ENCODE results near the gene PCBP3.

PCBP3 gene

DNA sequence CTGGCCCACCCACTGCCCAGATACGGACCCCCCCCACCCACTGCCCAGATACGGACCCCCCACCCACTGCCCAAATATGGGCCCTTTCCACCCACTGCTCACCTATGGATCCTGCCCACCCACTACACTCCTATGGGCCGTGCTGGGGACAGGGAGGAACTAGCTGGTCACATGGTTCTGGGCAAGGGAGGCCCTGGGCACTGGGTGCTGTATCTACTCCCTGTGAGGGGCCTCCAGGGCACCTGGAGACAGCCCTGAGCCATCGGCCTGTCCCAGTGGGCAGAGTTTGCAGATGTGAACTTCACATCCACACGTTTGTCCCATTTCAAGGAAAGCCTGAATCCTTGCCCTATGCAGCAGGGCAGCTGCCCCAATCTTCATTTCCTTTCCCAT, 266.6 kb downstream of the PCBP3 start:
- H3K4me3 ChIP-seq (ENCODE audit: low read depth, low read length) = no peak overlapping the region
- TF ChIP-seq, protein P1, sequence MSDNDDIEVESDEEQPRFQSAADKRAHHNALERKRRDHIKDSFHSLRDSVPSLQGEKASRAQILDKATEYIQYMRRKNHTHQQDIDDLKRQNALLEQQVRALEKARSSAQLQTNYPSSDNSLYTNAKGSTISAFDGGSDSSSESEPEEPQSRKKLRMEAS (IDR thresholded peaks at IDR 0.05; ENCODE audit: low read depth, low read length) = no peak
- TF ChIP-seq MYC (IDR thresholded peaks at IDR 0.05; ENCODE audit: low read depth, low read length) = no peak
- no peak for DNase-seq (ENCODE audit: low read depth)

DNA sequence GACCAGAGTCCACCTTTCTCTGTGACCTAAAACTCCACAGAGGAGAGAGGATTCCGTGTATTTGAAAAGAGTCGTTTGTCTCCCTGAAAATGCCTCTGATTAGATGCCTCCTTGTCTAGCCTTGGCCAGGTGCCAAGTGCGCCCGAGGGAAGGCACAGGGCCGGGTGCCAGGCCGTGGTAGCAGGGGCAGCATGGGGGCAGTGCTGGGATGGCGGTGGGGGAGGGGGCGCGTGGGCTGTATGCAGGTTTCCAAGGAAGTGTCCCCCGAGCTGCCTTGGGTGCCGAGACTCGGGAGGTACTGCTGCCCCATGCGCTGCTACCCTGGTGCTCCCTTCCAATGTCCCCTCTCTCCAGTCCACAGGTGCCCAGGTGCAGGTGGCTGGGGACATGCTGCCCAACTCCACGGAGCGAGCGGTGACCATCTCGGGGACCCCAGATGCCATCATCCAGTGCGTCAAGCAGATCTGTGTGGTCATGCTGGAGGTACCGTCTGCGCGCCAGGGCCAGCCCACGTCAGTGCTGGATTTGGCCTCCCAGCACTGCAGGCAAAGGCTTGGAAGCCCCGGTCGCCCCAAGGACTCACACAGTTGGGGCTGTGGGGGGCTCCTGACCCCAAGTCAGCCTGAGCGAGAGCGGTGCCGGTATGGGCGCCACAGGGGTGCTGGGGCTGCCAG, 267.2 kb downstream of the PCBP3 start:
- TF ChIP-seq POLR2A (IDR thresholded peaks at IDR 0.05; ENCODE audit: extremely low read depth, insufficient read length) = no peak
- TF ChIP-seq MYC (IDR thresholded peaks at IDR 0.05; ENCODE audit: low read depth, low read length) = no peak
- TF ChIP-seq, protein P2, sequence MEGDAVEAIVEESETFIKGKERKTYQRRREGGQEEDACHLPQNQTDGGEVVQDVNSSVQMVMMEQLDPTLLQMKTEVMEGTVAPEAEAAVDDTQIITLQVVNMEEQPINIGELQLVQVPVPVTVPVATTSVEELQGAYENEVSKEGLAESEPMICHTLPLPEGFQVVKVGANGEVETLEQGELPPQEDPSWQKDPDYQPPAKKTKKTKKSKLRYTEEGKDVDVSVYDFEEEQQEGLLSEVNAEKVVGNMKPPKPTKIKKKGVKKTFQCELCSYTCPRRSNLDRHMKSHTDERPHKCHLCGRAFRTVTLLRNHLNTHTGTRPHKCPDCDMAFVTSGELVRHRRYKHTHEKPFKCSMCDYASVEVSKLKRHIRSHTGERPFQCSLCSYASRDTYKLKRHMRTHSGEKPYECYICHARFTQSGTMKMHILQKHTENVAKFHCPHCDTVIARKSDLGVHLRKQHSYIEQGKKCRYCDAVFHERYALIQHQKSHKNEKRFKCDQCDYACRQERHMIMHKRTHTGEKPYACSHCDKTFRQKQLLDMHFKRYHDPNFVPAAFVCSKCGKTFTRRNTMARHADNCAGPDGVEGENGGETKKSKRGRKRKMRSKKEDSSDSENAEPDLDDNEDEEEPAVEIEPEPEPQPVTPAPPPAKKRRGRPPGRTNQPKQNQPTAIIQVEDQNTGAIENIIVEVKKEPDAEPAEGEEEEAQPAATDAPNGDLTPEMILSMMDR (IDR thresholded peaks at IDR 0.05; ENCODE audit: low read depth, low read length) = no peak
- TF ChIP-seq, protein P1 (IDR thresholded peaks at IDR 0.05; ENCODE audit: low read depth, low read length) = no peak
- DNase-seq (ENCODE audit: low read depth) = no peak
- H3K4me3 ChIP-seq (ENCODE audit: low read depth, low read length) = no peak overlapping the region

DNA sequence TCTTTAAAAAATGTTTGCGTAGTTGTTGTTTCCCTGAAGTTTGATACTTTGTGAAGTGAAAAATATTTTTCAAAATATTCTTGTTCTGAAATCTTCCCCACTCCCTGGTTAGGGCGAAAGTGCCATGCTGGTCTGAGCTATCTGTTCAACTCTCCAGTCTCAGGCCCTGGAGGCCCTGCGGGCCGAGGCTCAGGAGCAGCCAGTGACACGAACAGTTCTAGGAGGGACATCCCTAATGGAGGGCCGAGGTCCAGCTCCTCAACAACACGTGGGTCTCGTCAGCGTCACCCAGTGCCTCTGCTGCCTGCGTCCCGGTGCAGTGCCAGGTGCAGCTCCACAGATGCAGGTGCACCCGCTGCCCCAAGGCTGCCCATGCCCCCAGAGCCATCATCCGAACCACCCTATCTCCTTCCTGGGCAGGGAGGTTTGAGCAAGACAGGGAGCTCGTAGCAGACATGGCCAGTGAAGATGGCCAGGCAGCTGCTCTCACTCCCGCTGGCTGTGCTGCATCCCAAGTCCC, 268.3 kb downstream of the PCBP3 start:
- DNase-seq (ENCODE audit: low read depth) = no peak
- TF ChIP-seq, protein P1 (IDR thresholded peaks at IDR 0.05; ENCODE audit: low read depth, low read length) = no peak
- TF ChIP-seq POLR2A (IDR thresholded peaks at IDR 0.05; ENCODE audit: extremely low read depth, insufficient read length) = no peak
- TF ChIP-seq, protein P2 (IDR thresholded peaks at IDR 0.05; ENCODE audit: low read depth, low read length) = no peak
- TF ChIP-seq MYC (IDR thresholded peaks at IDR 0.05; ENCODE audit: low read depth, low read length) = no peak
- H3K4me3 ChIP-seq (ENCODE audit: low read depth, low read length) = no peak overlapping the region

DNA sequence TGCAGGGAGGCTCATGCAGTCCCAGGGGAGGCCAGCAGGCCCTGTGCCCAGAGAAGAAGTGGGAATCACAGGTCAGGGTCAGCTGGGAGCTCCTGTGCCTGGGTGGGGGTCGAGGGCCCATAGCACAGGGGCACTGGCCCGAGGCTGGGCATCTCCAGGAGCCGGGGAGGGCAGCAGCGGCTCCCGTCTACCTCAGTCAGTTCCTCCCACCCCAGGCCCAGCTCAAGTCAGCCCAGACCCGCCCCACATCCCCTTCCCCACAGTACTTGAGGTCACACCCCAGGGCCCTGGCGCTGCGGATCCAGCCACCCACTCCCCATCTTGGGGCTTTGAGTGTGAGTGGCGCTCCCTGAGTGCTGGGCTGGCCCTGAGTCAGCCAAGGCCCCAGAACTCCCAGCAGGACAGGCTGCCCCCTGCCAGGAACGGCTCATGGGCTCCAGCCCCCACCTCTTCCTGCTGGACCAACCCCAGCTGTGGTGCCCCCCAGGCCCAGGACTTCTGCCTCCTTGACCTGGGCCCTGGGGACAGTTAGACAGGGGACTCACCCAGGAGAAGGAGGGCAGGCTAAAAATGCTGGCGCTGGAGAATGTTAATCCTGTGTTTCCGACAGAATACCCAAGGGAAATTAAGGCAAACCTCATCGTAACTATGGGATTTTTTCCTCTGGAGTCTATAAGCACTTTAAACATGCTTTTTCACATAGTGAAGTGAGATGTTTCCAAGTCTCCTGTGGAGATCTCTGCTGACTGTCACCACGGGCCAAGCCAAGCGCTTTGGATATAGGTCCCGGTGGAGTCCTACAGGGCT, 269.3 kb downstream of the PCBP3 start:
- TF ChIP-seq POLR2A (IDR thresholded peaks at IDR 0.05; ENCODE audit: extremely low read depth, insufficient read length) = no peak
- TF ChIP-seq, protein P2 (IDR thresholded peaks at IDR 0.05; ENCODE audit: low read depth, low read length) = no peak
- TF ChIP-seq, protein P1 (IDR thresholded peaks at IDR 0.05; ENCODE audit: low read depth, low read length) = no peak
- no peak for TF ChIP-seq MYC (IDR thresholded peaks at IDR 0.05; ENCODE audit: low read depth, low read length)
- no peak overlapping the region for H3K4me3 ChIP-seq (ENCODE audit: low read depth, low read length)
- DNase-seq (ENCODE audit: low read depth) = no peak

DNA sequence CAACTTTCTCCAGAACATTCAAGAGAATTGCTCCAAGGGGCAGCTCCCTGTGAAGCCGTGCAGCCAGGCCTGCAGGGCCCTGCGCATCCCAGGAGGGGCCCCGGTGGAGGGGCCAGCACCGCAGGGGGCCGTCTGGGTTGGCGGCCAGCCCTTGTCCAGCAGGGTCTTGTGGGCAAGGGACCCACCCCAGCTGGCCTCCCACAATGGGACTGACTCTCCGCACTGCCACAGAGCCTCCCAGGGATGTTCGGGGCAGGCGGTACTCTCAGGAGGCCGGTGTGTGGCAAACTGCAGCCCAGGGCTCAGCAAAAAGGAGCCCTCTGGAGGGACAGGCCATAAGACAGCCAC, 269.9 kb downstream of the PCBP3 start:
- no peak for DNase-seq (ENCODE audit: low read depth)
- H3K4me3 ChIP-seq (ENCODE audit: low read depth, low read length) = no peak overlapping the region
- TF ChIP-seq, protein P2 (IDR thresholded peaks at IDR 0.05; ENCODE audit: low read depth, low read length) = no peak
- no peak for TF ChIP-seq POLR2A (IDR thresholded peaks at IDR 0.05; ENCODE audit: extremely low read depth, insufficient read length)
- no peak for TF ChIP-seq MYC (IDR thresholded peaks at IDR 0.05; ENCODE audit: low read depth, low read length)
- TF ChIP-seq, protein P1 (IDR thresholded peaks at IDR 0.05; ENCODE audit: low read depth, low read length) = no peak

DNA sequence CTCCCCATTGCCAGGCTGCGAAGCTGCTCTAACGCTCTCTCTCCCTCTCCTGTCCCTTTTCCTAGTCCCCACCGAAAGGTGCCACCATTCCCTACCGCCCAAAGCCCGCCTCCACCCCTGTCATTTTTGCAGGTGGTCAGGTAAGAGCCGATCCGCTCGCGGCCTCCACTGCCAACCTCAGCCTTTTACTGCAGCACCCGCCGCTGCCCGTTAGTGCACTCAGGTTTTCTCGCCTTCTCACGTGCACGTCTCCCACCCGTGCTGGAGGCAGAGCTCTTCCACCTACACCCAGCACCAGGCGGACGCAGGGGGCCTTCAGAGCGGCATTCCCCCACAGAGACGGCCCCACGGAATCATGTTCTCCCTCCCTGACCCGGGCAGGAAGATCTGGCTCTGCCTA, 270.4 kb downstream of the PCBP3 start:
- no peak overlapping the region for H3K4me3 ChIP-seq (ENCODE audit: low read depth, low read length)
- no peak for TF ChIP-seq POLR2A (IDR thresholded peaks at IDR 0.05; ENCODE audit: extremely low read depth, insufficient read length)
- TF ChIP-seq, protein P2 (IDR thresholded peaks at IDR 0.05; ENCODE audit: low read depth, low read length) = no peak
- TF ChIP-seq, protein P1 (IDR thresholded peaks at IDR 0.05; ENCODE audit: low read depth, low read length) = no peak
- no peak for TF ChIP-seq MYC (IDR thresholded peaks at IDR 0.05; ENCODE audit: low read depth, low read length)
- DNase-seq (ENCODE audit: low read depth) = no peak
